ENCODE results near the gene SF3B2.

DNA sequence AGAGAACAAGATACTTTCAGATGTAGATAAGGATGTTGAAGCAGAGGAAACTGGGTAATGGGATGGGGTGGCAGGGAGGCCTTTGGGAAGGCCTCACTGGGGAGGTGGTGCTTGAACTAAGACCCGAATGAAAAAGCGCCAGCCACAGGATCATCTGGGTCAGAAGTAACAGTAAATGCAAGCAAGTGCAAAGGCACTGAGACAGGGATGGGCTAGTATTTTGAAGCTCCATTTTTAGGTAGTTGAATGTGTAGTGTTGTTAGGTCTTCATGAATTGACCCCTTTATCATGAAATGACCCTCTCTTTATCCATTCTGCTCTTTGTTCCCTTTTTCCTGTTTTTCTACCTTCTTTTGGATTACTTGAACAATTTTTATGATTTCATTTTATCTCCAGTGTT lies 11.7 kb downstream of the SF3B2 start:
- TF ChIP-seq CTCF (IDR thresholded peaks at IDR 0.05; ENCODE audit: poor library complexity) (no peak), EZH2 (IDR thresholded peaks at IDR 0.05; ENCODE audit: borderline replicate concordance) (no peak), EZH2phosphoT487 (IDR thresholded peaks at IDR 0.05; ENCODE audit: low read depth, severe bottlenecking, unreplicated experiment) (no peak)
